SIG-M5 (cell line): ENCODE data around the gene CALM1.
"Not testable (repeated sequence)": the region's sequence is repeated elsewhere in the genome, so short reads cannot be mapped to it uniquely, and the experiment has no call there.

Experiments used
- DNase-seq: peaks from one replicate; lab custom pipeline; 2025; lab: John Stamatoyannopoulos, UW

The CALM1 gene

DNA sequence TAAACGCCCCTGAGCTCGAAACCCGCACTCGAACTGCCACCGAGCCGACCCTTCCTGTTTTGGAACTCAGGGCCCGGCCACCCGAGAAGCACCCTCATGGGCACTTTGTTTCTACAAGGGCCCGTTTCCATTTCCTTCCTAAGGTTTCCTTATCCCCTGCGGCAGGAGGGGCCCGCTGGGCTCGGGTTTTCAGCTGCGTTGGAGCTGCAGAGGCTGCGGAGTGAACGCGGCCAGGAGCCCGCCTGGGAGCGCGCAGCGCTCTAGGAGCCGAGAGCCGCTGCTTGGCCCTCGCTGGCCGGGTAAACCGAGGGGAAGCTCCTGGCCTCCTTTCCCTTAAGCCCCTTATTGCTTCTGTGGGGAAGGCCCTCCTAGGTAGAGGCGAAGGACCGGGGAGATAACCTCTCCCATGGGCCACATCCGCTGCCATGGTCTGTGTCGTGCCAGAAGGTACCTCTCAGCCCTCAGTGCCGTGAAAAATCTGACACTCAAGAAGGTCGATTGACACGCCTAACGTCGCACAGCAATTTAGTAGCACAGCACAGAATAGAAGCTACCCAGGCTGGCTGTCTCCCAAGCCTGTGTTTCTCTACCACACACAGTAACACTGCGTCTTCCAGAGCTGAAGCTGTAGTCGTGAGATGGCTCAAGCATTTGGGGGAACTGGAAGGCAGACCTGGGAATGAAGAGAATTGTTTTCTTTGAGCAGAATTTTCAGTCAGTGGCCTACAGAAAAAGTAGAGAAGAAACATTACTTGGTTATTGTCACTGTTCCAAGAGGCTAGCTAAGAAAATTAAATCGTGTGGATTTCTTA, 12.9 kb upstream of the CALM1 start:
- DNase-seq: no peak

DNA sequence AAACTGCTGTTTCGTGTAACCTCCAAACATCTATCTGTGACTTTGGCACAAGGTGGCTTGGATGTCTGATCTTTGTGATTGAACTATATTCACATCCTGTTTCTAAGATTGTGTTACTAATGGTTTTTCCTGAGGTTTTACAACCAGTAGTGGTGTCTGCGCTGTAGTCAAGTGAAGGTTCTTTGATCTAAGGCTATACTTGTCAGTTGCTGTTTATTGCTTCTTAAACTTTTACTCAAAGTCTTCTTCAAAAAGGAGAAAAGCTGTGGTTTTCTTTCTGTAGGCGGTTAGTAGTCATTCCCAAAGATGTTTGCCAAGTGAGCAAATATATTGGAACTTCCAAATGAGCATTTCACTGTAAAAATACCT, 12.3 kb upstream of the CALM1 start:
- DNase-seq: no peak

DNA sequence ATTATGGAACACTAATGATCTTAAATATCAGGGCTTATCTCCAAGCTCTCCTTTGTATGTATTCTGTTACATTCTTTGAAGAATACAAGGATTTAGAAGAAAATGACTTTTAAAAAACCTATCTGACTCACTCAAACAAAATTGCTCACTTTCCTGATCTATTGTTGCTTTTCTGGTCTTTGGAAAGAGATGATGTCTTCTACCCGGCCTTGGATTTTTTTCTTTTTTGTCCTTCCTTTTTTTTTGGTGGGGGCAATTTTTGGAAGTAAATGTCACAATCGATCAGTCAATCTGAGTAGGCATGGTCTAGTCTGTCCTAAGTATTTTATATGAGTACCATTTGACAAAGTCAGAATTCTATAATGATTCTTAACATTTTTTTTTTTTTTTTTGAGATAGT, 10.5 kb upstream of the CALM1 start:
- DNase-seq: no peak

DNA sequence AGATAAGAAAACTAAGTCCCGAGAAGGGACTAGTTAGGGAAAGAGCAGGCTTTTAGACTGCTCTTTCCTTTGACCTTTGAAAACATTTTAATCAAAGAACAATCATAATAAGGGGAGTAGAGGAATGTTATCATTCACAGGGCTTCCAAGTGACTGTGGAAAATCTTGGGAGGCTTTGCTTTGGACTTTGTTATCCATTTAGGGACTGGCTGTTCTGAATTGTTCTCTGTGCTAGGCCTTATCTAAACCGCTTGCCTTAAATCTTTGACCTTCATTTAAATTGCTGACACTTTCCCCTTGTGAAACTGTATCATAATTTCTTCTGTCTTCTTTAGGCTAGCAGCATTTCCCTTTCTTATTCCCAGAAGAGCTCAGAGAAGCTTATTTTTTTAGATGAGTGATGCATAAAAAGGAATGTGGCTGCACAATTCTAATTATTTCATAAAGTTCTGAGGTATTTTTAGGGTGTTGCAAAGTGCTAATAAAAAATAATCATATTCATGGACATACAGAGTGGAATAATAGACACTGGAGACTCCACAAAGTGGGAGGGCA, 9.5 kb upstream of the CALM1 start:
- DNase-seq: no peak

DNA sequence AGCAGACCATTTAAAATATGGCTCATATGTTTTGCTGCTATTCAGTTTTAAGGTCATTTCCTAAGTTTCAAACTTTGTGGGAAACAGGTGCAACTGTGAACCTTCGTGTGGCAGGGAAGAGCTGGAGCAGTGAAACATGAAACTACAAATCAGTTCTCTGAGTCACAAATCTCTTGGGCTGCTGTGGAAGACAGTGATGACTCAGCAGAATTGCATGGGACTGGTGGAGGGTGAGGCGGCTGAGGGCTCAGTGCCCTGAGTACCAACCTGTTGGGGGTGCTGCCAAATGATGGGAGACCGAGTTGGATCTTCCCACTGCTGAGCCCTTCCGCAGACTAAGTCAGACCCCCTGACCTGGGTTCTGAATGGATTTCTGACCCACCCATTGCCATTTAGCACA, 8.4 kb upstream of the CALM1 start:
- DNase-seq: no peak

DNA sequence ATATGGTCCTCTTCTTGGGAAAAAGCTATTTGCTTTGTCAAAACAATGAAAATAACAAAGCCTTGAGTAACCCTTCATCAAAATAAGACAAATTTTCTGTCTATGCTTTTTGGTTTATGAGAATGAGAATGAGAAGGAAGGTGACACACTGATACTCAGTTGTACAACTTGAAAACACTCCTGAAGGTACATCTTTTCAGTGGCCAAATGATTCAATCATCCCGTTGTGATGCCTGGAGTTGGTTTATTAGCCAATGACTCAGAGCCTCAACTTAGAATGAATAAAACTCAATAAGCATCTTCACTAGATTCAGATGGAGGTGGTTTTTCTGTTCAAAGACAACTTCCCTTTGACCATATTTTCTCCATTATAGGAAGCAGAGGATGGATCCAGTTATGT, 7.8 kb upstream of the CALM1 start:
- DNase-seq: no peak

DNA sequence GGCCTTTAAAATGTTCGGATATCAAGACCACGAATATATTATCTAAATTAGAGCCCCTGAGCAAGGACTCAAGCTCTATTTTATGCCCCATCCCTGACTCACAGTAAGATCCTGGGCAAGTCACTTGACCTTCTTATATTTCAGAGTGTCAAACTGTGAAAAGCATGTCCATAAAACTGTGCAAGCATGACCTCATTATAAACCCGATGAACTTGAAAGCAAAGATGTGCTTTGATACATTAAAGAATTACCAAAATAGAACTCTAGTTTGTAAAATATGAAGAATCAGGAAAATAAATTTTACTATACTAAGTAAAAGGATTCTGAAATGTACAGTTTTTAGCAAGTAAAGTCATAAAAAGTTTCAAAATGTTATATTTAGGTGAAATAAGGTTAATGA, 2.9 kb upstream of the CALM1 start:
- no peak for DNase-seq

DNA sequence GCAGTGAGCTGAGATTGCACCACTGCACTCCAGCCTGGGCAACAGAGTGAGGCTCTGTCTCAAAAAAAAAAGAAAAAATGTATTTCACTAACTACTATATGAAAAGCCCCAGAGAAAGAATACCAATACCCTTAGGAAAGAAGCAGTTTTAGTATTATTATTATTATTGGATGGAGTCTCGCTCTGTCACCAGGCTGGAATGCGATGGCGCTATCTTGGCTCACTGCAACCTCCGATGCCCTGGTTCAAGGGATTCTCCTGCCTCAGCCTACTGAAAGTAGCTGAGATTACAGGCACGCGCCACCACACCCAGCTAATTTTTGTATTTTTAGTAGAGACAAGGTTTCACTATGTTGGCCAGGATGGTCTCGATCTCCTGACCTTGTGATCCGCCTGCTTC, 2.0 kb upstream of the CALM1 start:
- not testable (repeated sequence) for DNase-seq

DNA sequence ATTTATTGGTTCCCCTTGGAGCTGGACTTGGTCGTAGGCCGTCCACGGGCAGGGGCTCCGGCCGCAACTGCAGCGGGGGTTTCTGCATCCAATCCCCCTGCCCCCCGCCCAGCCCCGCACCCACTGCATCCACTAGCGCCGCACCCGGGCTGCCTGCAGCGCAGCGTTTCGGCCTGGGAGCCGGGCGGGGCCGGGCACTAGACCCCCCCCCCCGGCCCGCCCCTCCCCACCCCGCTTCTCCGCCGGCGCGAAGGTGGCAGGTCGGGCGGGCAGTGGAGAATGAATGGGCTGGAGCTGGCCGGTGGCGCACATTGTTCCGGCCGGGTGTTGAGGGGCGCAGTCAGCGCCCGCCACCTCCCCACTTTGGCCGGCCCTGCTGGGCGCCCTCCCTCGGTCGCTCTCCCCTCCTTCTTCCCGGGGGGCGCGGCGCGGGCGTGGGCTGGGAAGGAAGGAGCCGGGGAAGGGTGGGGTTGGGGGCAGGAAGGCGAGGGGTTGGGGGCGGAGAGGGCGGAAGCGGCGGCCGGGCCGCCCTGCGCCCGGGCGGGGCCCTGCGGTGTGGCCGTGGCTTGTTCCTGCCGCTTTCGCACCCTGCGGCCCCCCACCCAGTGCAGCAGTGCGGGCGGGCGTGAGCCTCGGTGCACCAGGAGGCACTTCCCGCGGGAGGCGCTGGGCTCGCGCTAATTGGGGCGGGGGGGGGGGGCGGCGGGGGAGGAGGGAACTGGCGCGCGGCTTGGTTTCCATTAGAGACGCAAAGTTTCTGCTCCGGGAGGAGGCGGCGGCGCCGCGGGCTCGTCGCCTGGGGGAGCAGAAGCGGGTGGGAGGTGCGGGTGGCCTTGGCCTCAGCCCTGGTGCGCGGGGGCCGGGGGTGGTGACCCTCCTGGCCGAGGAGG, 841 bp downstream of the CALM1 start:
- no peak for DNase-seq

DNA sequence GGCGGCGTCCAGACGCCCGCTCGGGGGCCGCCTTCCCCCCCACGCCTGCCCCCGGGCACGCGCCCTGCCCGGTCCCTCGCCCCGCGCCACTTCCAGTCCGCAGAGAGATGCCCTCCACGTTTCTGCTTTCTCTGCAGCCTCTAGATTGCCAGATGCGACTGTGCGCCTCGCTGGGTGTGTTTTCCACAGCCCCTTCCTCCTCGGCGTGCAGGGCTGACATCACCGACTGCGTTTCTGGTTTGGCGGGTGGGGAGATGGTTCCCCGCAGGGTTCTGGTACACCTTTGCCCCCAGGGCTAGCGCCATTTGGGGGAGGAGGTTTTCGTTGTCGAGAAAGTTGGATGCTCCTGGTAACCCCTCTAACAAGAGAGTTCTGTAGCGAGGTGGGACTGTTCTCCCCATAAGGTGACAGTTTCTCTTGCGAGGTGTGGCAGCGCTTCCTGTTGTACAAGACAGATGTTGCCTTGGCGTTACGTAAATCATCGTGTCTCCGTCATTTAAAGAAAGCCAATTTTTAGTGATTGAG, 1.5 kb downstream of the CALM1 start:
- DNase-seq: peak; percentile 4

DNA sequence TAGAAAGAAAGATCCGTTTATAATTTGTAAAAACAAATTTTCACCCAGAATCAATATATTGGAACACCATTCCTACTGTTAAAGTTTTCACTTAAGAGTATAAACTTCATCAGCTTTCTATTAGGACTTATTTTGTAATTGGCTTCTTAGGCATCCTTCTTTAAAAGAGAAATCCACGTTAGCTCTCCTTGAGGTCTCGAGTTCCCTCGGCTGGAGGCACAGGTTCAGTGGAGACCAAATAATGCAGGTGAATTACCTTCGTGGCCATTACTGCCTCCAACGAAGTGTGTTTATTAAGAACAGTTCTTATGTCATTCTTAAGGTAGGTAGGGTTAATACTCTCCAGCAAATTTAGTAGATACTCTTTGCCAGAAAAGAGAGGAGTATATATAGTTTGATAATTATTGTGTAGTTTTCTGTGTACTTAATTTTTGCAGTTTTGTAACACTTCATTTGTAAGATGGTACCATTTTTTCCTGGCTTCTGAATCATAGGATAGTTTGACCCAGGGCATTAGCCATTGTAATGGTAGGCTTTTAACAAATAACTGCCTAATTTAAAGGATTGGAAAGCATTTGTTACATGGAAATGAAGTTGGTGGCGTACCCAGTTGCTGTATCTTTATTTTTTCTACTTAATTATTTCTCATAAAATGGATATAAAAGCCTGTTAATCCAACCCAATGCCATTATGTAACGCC, 2.2 kb downstream of the CALM1 start:
- no peak for DNase-seq

DNA sequence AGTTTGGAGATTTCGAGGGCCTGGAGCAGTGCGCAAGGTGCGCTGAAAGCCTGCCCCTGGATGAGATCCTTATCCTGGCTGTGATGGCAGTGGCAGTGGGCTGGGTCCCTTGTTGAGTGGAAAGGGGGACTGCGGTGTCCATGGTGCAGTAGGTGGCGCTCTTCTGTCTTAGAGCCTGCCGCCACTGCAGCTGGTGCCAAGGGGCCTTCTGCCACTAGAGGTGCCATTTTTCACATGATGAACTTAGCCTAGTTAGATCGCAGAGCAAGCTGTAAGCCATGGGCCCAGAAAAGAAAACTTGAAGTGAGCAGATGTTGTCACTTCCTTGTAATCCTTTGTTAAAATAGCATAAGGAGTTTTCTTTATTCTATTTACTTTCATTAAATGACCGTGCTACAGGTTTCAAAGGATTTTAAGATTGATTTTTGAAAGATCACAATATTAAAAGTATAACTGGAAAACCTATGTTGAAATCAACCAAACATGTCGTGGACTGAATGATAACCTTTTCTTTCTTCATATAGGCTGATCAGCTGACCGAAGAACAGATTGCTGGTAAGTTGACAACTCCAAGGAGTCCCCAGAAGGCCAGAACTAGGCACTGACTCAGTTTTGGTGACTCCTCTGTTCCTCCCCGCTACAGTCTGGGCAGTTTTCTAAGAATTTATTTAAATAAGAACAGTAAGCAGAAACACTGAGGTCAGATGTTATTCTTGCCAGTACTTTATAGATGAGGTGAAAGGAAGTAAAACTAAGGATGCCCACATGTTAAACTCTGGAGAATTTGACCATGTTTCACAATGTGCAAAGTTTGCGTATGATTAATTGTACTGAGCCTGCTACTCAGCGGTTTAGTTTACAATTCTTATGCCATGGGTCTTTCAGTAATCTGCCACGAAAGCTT, 3.0 kb downstream of the CALM1 start:
- peak; percentile 70 for DNase-seq

DNA sequence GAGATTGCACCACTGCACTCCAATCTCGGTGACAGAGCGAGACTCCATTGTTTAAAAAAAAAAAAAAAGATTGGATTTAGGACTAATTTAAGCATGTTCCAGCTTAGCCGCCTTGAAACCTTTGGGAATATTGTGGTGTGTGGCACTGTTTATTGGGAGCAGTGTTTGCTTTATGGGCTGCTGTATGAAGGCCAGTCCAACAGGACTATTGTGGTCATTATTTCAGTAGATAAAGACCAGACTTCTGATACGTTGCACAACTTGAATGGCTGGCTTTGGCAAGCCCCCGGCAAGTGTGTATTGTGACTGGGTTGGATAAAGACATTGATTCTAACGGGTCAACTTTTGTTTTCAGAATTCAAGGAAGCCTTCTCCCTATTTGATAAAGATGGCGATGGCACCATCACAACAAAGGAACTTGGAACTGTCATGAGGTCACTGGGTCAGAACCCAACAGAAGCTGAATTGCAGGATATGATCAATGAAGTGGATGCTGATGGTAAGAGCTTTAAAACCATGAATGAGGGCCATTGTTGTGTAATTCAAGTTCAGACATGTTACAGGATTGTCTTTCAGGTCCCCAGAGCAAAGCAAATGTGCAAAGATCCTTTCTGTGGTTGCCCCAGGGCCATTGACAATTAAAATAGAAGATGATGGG, 4.2 kb downstream of the CALM1 start:
- no peak for DNase-seq

DNA sequence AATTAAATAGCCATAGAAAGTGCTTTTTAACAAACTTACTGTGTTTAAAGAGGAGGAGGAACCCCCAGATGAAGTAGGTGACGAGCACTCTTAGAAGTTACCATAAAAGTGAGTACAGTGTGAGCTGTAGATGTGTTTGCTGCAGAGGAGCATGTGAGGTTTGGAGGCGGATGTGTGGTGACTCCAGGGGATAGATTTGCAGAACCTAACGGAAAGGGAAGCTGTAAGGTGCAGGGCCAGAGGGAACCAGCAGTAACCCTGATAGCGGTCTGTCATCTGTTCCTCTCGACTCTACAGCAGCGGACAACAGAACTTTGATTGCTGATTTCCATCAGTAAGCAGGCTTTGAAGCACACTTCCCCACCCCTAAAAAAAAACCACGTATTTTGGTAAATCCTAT, 5.2 kb downstream of the CALM1 start:
- no peak for DNase-seq

DNA sequence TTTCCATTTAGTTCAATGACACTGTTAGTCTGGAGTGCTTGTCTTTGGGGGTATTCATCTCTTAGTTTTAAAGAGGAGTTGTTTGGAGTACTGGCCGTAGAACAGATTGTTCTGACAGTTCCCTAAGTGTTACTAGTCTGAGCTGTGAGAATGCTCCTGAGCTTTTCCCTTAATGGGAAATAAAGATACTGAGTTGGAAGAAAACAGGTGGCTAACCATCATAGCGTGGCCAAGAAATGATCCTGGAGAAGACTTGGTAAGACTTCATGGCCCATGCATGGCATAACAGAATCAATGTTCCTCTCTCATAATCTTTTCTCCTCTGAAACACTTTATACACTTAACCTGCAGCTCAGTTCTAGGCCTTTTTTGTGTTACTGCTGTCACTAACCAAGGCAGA, 6.2 kb downstream of the CALM1 start:
- no peak for DNase-seq

DNA sequence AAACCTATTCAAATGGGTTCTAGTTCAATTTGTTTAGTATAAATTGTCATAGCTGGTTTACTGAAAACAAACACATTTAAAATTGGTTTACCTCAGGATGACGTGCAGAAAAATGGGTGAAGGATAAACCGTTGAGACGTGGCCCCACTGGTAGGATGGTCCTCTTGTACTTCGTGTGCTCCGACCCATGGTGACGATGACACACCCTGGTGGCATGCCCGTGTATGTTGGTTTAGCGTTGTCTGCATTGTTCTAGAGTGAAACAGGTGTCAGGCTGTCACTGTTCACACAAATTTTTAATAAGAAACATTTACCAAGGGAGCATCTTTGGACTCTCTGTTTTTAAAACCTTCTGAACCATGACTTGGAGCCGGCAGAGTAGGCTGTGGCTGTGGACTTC, 8.3 kb downstream of the CALM1 start:
- no peak for DNase-seq

DNA sequence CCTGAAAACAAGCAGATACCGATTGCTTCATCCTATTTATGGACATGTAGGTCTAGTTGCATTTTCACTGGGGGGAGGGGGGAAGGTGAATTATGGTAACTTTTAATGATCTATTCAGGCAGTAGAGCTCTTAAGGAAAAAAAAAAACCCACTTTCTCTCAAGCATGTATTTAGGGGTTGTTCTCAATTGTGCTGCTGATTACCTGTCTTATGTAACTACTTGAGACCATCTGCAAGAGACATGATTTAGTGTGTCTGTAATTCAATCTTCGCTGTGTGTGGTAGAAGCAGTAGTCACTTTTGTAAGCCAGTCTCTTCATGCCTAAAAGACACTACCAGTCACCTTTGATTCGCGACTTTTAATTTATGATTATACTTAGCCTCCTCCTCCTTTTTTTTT, 8.9 kb downstream of the CALM1 start:
- DNase-seq: no peak

DNA sequence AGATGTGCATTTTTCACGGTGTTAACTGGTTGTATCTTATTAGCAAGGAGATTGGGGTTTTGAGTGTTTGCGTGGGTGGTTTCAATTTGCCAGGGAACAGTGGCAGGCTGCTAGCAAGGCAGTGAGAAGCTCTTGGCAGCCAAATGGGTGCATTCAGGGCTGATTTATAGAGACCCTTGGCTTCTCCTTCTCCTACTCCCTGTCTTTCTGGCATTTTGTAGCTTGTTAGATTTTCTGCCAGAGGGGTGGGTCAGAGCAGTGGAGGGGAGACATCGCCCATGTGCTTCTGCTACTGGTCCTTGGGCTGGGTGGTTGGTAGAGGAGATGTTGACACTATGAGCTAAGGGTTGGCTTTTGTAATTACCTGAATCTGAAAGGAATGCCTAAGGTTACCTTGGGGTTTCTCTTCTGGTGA, 9.6 kb downstream of the CALM1 start:
- DNase-seq: no peak

DNA sequence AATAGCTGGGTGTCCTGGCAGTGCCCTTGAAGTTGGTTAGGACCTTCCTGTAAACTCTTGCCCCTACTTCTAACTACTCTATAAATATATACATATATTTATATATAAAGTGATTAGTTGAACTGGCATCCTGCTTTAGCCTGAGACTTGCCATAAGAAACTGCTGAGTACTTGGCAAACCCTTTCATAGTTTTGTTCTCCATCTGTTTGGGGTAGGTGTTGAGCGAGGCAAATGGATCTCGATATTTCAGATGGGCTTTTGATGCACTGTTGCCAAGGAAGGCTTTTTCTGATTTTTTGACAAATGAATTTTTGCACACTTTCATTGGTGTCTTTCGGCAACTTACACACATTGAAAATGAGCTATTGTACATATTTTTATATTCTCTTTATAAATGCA, 10.4 kb downstream of the CALM1 start:
- DNase-seq: no peak

DNA sequence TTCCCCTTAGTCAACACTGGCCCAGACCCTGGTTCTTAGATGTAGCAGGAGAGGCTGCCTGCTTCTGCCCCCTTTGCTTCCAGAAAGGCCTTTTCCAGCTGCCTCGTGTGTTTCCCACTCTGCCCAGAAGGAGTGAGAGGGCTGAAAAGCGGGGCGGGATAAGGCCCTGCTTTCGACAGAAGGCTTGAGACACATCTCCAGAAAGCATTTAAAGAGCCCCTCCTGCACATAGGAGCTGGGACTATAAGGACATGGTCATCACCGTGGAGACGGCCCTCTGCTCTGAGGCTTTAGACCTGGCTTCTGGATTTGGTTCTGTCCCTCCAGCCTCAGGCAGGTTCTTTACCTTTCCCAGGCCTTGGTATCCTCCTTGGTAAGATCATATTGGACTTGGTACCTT, 11.9 kb downstream of the CALM1 start:
- DNase-seq: no peak
